ENCODE data around the gene ACTC1.
"Not testable (repeated sequence)": the region's sequence is repeated elsewhere in the genome, so short reads cannot be mapped to it uniquely, and the experiment has no call there.

ACTC1 gene

DNA sequence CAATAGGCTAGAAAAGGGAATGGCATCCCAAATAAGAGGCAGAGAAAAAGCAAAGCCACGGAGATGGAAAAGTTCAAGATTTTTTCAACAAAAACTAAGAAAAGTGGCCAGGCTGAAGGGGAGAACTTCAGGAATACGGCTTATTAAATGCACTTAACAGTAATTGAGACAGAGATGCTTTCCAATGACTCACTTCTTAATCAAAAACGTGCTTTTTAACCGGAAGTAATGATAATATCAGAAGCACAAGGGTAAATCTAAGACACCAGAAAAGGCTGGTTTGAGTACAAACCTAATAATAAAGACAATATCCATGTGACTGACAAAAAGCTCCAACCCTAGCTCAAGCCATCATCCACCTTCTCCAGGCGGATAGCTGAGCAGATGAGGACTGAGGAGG is 24.8 kb upstream of the ACTC1 start:
- no peak overlapping the region for H3K4me3 ChIP-seq (ENCODE audit: low read depth, low read length)
- no peak for DNase-seq (ENCODE audit: low read depth)
- TF ChIP-seq, protein P1, sequence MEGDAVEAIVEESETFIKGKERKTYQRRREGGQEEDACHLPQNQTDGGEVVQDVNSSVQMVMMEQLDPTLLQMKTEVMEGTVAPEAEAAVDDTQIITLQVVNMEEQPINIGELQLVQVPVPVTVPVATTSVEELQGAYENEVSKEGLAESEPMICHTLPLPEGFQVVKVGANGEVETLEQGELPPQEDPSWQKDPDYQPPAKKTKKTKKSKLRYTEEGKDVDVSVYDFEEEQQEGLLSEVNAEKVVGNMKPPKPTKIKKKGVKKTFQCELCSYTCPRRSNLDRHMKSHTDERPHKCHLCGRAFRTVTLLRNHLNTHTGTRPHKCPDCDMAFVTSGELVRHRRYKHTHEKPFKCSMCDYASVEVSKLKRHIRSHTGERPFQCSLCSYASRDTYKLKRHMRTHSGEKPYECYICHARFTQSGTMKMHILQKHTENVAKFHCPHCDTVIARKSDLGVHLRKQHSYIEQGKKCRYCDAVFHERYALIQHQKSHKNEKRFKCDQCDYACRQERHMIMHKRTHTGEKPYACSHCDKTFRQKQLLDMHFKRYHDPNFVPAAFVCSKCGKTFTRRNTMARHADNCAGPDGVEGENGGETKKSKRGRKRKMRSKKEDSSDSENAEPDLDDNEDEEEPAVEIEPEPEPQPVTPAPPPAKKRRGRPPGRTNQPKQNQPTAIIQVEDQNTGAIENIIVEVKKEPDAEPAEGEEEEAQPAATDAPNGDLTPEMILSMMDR (IDR thresholded peaks at IDR 0.05; ENCODE audit: control insufficient read depth, extremely low read depth, insufficient read depth), result no peak

DNA sequence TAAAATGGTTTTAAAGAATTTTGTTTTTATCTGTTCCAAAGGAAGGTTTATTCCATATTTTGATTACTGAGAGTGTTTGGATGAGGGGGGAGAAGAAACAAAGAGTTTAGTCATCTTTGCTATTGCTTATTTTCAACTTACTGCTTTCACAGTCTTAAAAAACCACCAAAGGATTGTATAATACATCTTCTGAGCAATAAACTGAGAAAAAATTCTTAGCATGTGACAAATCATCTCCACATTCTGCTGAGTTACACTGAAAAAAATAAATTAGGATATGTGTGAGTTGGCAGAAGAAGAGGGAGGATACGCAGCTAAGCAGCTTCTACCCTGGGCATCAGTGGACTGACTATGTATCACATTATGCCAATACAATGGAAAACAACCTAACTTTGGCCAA is 23.2 kb upstream of the ACTC1 start:
- TF ChIP-seq, protein P1 (IDR thresholded peaks at IDR 0.05; ENCODE audit: control insufficient read depth, extremely low read depth, insufficient read depth), result no peak
- no peak overlapping the region for H3K4me3 ChIP-seq (ENCODE audit: low read depth, low read length)
- DNase-seq (ENCODE audit: low read depth), result no peak

GRCh38 chr15:34815836-34816235 is 20.5 kb upstream of the ACTC1 start:
- H3K4me3 ChIP-seq (ENCODE audit: low read depth, low read length), result no peak overlapping the region
- TF ChIP-seq, protein P1 (IDR thresholded peaks at IDR 0.05; ENCODE audit: control insufficient read depth, extremely low read depth, insufficient read depth), result no peak
- no peak for DNase-seq (ENCODE audit: low read depth)

GRCh38 chr15:34813446-34814190 is 18.3 kb upstream of the ACTC1 start:
- DNase-seq (ENCODE audit: low read depth), result no peak
- TF ChIP-seq, protein P1 (IDR thresholded peaks at IDR 0.05; ENCODE audit: control insufficient read depth, extremely low read depth, insufficient read depth), result no peak
- H3K4me3 ChIP-seq (ENCODE audit: low read depth, low read length), result no peak overlapping the region

DNA sequence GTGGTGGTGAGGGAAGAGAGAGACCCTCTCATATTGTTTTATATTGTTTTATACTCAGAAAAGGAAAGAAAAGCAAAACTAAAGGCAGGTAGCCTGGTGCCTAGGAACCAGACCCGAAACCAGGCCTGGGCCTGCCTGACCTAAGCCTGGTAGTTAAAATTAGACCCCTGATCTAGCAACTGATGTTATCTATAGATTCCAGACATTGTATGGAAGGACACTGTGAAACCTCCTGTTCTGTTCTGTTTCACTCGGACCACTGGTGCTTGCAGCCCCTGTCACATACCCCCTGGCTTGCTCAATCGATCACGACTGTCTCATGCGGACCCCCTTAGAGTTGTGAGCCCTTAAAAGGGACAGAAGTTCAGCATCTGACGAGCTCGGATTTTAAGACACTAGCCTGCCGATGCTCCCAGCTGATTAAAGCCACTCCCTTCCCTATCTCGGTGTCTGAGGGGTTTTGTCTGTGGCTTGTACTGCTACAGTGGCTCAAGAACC is 17.6 kb upstream of the ACTC1 start:
- not testable (repeated sequence) for DNase-seq (ENCODE audit: low read depth); H3K4me3 ChIP-seq (ENCODE audit: low read depth, low read length)

- TF ChIP-seq, protein P1 (IDR thresholded peaks at IDR 0.05; ENCODE audit: control insufficient read depth, extremely low read depth, insufficient read depth), result no peak
- H3K4me3 ChIP-seq (ENCODE audit: low read depth, low read length), result no peak overlapping the region
- DNase-seq (ENCODE audit: low read depth), result no peak
These were observed 17.0 kb upstream of the ACTC1 start for GRCh38 chr15:34812369-34812768.

- no peak overlapping the region for H3K4me3 ChIP-seq (ENCODE audit: low read depth, low read length)
- TF ChIP-seq, protein P1 (IDR thresholded peaks at IDR 0.05; ENCODE audit: control insufficient read depth, extremely low read depth, insufficient read depth), result no peak
- no peak for DNase-seq (ENCODE audit: low read depth)
These were observed 15.2 kb upstream of the ACTC1 start for GRCh38 chr15:34810443-34811129.

Data from LNCaP clone FGC (cell line).